Vein endothelial cell (primary cell): ENCODE results near the gene GMEB2. TPM values are rescaled to one million over a fixed set of nuclear protein-coding genes. Genes with fewer than 3 reads are reported as not detected.

Experiments
- total RNA-seq: library from RNA; depleted of rRNA; stranded (reverse); fragments of >200 nt; gene quantifications from 2 replicates; pipeline ENCODE4 v1.2.3, GENCODE V29; 2012

GMEB2 gene, protein sequence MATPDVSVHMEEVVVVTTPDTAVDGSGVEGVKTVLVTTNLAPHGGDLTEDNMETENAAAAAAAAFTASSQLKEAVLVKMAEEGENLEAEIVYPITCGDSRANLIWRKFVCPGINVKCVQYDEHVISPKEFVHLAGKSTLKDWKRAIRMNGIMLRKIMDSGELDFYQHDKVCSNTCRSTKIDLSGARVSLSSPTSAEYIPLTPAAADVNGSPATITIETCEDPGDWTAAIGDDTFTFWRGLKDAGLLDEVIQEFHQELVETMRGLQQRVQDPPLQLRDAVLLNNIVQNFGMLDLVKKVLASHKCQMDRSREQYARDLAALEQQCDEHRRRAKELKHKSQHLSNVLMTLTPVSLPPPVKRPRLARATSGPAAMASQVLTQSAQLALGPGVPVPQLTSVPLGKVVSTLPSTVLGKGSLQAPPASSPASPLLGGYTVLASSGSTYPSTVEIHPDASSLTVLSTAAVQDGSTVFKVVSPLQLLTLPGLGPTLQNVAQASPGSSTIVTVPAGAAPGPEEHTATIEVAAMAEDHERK
- total RNA-seq, result 10.8 and 12.4 TPM in 2 replicates

GRCh38 chr20:63626424-63627128 is at the start of gene GMEB2:
Gene GMEB2 (minus strand): TSS chr20:63627101. CDS start chr20:63619397, 7,704 bp downstream.

DNA sequence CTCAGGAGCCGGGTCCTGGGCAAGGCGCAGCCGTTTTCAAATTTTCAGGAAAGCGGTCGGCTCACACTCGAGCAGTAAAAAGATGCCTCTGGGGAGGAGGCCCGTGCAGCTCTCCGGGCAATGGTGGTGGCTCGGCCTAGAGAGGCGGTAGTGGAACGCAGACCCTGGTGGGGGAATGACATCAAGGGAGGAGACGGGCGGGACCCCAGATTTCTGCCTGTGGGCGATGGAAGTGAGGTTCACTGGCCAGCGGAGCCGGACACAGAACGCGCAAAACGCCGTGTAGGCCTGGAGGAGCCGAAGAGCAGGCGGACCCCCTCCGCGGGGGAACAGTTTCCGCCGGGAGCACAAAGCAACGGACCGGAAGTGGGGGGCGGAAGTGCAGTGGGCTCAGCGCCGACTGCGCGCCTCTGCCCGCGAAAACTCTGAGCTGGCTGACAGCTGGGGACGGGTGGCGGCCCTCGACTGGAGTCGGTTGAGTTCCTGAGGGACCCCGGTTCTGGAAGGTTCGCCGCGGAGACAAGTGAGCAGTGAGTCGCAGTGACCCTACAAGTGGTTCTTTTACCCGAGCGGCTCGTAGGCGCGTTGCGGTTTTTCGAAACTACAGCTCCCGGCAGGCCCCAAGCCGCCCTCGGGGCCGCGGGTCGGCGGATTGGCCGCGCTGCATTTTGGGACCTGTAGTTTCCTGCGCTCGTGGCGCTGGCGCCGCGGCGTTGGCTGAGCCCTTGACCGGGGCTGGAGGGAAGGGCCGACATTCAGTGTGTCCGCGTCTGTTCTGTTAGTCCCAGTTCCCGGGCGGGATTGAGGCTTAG is 31.2 kb upstream of the GMEB2 start, which contains the start of gene RTEL1:
Gene RTEL1 (plus strand): TSS at position 376 of the 812 bp plus-strand sequence. CDS start 1,091 bp downstream, outside the sequence.

DNA sequence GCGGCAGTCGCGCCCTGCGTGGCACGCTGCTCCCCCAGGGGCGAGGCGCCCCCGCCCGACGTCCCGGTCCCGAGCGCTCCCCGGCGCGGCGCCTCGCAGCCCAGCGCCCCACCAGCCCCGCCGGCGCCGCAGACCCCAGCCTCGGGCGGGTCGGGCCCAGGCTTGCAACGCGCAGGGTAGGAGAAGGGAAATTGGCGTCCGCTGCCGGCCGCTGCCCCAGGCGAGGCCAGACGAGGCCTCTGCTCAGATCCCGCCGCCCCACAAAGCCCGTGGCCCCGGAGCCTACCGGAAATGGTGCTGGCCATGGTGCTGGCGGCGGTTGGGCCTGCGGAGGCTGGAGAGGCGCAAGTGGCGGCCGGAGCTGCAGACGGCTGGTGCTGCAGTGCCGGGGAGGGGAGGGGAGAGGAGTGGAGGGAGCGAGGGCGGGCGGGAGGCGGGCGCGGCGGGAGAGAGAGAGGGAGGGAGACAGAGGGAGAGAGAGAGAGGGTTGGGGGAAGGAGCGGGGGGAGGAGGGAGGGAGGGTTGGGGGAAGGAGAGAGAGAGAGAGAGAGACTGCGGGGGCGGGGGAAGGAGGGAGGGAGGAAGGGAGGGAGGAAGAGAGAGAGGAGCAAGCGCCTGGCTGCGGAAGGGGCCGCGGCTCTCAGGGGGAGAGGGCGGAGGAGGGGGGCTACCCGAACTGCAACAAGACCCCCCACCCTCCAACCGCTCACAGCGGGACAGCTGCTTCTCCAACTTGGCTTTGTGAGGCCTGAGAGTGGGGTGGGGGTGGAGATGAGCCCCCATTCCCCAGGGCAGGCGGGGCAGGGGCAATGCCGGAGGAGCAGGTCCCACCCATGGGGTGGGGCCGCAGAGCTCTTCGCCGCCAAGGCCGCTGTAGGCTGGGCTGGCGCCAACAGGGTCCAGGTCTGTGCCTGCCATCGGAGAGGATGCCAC is 26.4 kb upstream of the GMEB2 start, which contains the start of gene STMN3:
Gene STMN3 (minus strand): TSS at position 384 of the 933 bp plus-strand sequence. CDS start 79 bp downstream, at position 305.

GRCh38 chr20:63574156-63574828 is 52.6 kb downstream of the GMEB2 start, which contains the start of gene HELZ2:
Gene HELZ2 (minus strand): TSS chr20:63574239. CDS start chr20:63572385, 1,854 bp downstream.

DNA sequence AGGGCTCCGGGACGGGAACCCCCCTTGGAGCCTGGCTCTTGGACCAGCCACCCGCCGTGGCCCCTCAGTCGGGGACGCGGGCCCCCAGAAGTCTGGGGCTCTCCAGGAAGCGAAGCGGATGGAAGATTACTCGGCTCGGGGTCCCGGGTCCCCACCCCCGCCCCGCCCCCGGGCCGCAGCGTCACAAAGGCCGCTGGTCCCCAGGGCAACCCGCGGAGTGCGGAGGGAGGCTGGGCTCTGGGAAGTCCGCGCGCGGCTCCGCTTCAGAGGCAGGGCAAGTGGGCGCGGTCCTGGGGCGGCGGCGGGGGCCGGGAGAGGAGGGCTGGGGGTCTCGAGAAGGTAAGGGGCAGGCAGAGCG is 73.0 kb downstream of the GMEB2 start, which contains the start of gene FNDC11:
Gene FNDC11 (plus strand): TSS at position 227 of the 358 bp plus-strand sequence. CDS start 1,505 bp downstream, outside the sequence.

DNA sequence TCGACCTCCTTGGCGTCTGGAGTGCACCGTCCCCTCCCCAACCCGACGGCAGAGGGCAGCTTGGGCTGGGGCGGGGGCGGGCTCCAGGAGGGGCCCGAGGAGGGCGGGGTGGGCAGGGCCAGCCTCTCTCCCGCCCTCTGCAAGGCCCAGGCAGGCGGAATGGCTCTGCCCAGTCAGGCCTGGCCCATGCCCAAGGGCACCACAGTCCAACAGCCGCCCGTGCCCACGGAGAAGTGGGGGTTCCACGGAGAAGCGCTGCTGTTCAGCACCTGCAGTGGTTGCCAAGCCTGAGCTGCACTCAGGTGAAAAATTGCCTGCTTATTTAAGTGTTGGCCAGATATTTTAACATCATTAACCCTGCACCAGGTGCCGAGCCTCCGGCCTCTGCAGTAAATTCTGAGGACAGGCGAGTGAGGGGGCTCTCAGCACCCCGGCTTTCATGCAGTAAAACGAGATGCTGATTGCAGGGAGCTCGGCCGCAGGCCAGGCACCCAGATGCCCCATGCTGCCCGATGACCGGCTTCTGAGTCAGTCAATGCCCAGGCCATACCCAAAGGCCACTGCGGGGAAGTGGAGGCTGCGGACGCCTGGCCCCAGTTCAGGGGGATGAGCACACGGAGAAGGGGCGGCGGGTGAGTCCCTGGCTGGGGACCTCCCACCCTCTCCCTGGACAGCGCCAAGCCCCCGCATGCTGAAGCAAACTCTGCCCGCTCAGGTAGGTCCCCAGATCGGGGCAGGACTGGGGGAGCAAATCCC is 79.0 kb downstream of the GMEB2 start, which contains the start of gene SRMS:
Gene SRMS (minus strand): TSS at position 25 of the 756 bp plus-strand sequence. CDS start 286 bp downstream, outside the sequence.

Other genes starting within 250 kb of the GMEB2 start
- not detected in 2 replicates for gene KCNQ2, start 154.4 kb downstream of the GMEB2 start, total RNA-seq
- 0.67 and 5.6 TPM in 2 replicates for gene EEF1A2, start 128.0 kb downstream of the GMEB2 start, total RNA-seq
- 68.5 and 108 TPM in 2 replicates for gene PPDPF, start 106.3 kb downstream of the GMEB2 start, total RNA-seq
- gene PTK6, start 89.7 kb downstream of the GMEB2 start, total RNA-seq, result not detected in 2 replicates
- gene SRMS, start 79.4 kb downstream of the GMEB2 start, total RNA-seq, result not detected in 2 replicates
- 1.3 and 1.8 TPM in 2 replicates for gene FNDC11, start 72.9 kb downstream of the GMEB2 start, total RNA-seq
- gene HELZ2, start 52.9 kb downstream of the GMEB2 start, total RNA-seq, result 38.2 and 47.0 TPM in 2 replicates
- 0.57 and 5.6 TPM in 2 replicates for gene STMN3, start 26.3 kb upstream of the GMEB2 start, total RNA-seq
- gene RTEL1, start 31.2 kb upstream of the GMEB2 start, total RNA-seq, result 13.7 and 17.8 TPM in 2 replicates
- gene TNFRSF6B, start 69.6 kb upstream of the GMEB2 start, total RNA-seq, result 22.1 and 41.5 TPM in 2 replicates
- gene ARFRP1, start 80.9 kb upstream of the GMEB2 start, total RNA-seq, result 22.9 and 28.1 TPM in 2 replicates
- gene ZGPAT, start 80.9 kb upstream of the GMEB2 start, total RNA-seq, result 18.0 and 25.2 TPM in 2 replicates
- 2.9 and 3.7 TPM in 2 replicates for gene LIME1, start 109.6 kb upstream of the GMEB2 start, total RNA-seq
- 26.7 and 35.9 TPM in 2 replicates for gene SLC2A4RG, start 112.7 kb upstream of the GMEB2 start, total RNA-seq
- gene ZBTB46, start 204.2 kb upstream of the GMEB2 start, total RNA-seq, result 13.1 and 14.4 TPM in 2 replicates
- gene ABHD16B, start 234.4 kb upstream of the GMEB2 start, total RNA-seq, result not detected in 2 replicates
- 153 and 174 TPM in 2 replicates for gene TPD52L2, start 238.2 kb upstream of the GMEB2 start, total RNA-seq